SK-N-SH treated with all-trans-retinoic acid at 6 μM for 48 hours (cell line): ENCODE results near the gene RAD51B.

Experiments used
- ATAC-seq: fragments of 200-7000 bp; cut with Tn5 transposase; 3 replicates; pipeline ENCODE4 v1.9.1; 2020; ENCODE audit warnings: mild to moderate bottlenecking, moderate library complexity
- ARNTL ChIP-seq: fragments of 450-650 bp; formaldehyde crosslinking; IDR thresholded peaks from 2 replicates; pipeline ENCODE4 v1.5.0; 2020; ENCODE audit warnings: low read depth, mild to moderate bottlenecking, moderate library complexity, borderline replicate concordance
- BACH2 ChIP-seq: fragments of 250-450 bp; sonication (Bioruptor Pico); IDR thresholded peaks from 2 replicates; pipeline ENCODE4 v1.9.0; 2021; ENCODE audit warnings: mild to moderate bottlenecking, borderline replicate concordance
- CREB5 ChIP-seq: fragments of 250-450 bp; sonication (Bioruptor Pico); IDR thresholded peaks from 2 replicates; pipeline ENCODE4 v1.5.1; 2020; ENCODE audit warnings: low read depth, mild to moderate bottlenecking, moderate library complexity
- CSDC2 ChIP-seq: fragments of 250-450 bp; sonication (Bioruptor Pico); IDR thresholded peaks from 2 replicates; pipeline ENCODE4 v1.5.0; 2020; ENCODE audit warnings: mild to moderate bottlenecking, moderate library complexity
- GLIS3 ChIP-seq: fragments of 250-450 bp; sonication (Bioruptor Pico); IDR thresholded peaks from 2 replicates; pipeline ENCODE4 v1.5.0; 2020; ENCODE audit warnings: mild to moderate bottlenecking, moderate library complexity
- ISL1 ChIP-seq: fragments of 250-450 bp; sonication (Bioruptor Pico); IDR thresholded peaks from 2 replicates; pipeline ENCODE4 v2.1.2; 2022; ENCODE audit warnings: mild to moderate bottlenecking, moderate library complexity
- OSR1 ChIP-seq: fragments of 250-450 bp; sonication (Bioruptor Pico); IDR thresholded peaks from 2 replicates; pipeline ENCODE4 v1.8.0; 2022; ENCODE audit warnings: moderate library complexity, mild to moderate bottlenecking, inconsistent platforms
- POU6F1 ChIP-seq: fragments of 250-450 bp; sonication (Bioruptor Pico); IDR thresholded peaks from 2 replicates; pipeline ENCODE4 v1.8.0; 2021; ENCODE audit warnings: low read depth, mild to moderate bottlenecking, moderate library complexity, borderline replicate concordance
- RARB ChIP-seq: fragments of 250-450 bp; sonication (Bioruptor Pico); IDR thresholded peaks from 2 replicates; pipeline ENCODE4 v1.8.0; 2021; ENCODE audit warnings: mild to moderate bottlenecking, moderate library complexity
- SNAI2 ChIP-seq: fragments of 250-450 bp; sonication (Bioruptor Pico); IDR thresholded peaks from 2 replicates; pipeline ENCODE4 v1.5.0; 2020; ENCODE audit warnings: mild to moderate bottlenecking, moderate library complexity
- TCF4 ChIP-seq: fragments of 250-450 bp; sonication (Bioruptor Pico); IDR thresholded peaks from 2 replicates; pipeline ENCODE4 v1.8.0; 2021; ENCODE audit warnings: mild to moderate bottlenecking, moderate library complexity, borderline replicate concordance
- TOX ChIP-seq: fragments of 250-450 bp; sonication (Bioruptor Pico); IDR thresholded peaks from 2 replicates; pipeline ENCODE4 v1.8.0; 2021; ENCODE audit warnings: mild to moderate bottlenecking, moderate library complexity, borderline replicate concordance
- TSHZ2 ChIP-seq: fragments of 250-450 bp; sonication (Bioruptor Pico); IDR thresholded peaks from 2 replicates; pipeline ENCODE4 v1.5.0; 2020; ENCODE audit warnings: mild to moderate bottlenecking, moderate library complexity
- ZFP3 ChIP-seq: fragments of 250-450 bp; sonication (Bioruptor Pico); IDR thresholded peaks from 2 replicates; pipeline ENCODE4 v1.5.0; 2020; ENCODE audit warnings: mild to moderate bottlenecking, moderate library complexity
- ZNF565 ChIP-seq: fragments of 450-650 bp; formaldehyde crosslinking; conservative IDR thresholded peaks from 2 replicates; pipeline ENCODE4 v1.5.0; 2020; ENCODE audit warnings: low read depth, mild to moderate bottlenecking, moderate library complexity
- ZNF70 ChIP-seq: fragments of 450-650 bp; formaldehyde crosslinking; IDR thresholded peaks from 2 replicates; pipeline ENCODE4 v1.5.0; 2020; ENCODE audit warnings: mild to moderate bottlenecking, moderate library complexity
- ZNF8 ChIP-seq: fragments of 450-650 bp; formaldehyde crosslinking; IDR thresholded peaks from 2 replicates; pipeline ENCODE4 v1.5.0; 2020; ENCODE audit warnings: mild to moderate bottlenecking, moderate library complexity

The RAD51B gene

GRCh38 chr14:67835596-67835995 lies 16.0 kb downstream of the RAD51B start:
- TF ChIP-seq BACH2 = no peak
- no peak for TF ChIP-seq ZNF565
- no peak for ATAC-seq

GRCh38 chr14:67837011-67837624 lies 17.5 kb downstream of the RAD51B start:
- no peak for TF ChIP-seq ZFP3 (CRISPR knock-in tag)
- TF ChIP-seq ARNTL (CRISPR knock-in tag) = no peak
- no peak for TF ChIP-seq ZNF565
- TF ChIP-seq CREB5 = no peak
- TF ChIP-seq OSR1 (CRISPR knock-in tag) = no peak
- no peak for TF ChIP-seq TCF4 (CRISPR knock-in tag)
- no peak for TF ChIP-seq POU6F1 (CRISPR knock-in tag)
- TF ChIP-seq TOX = no peak
- TF ChIP-seq ZNF70 (CRISPR knock-in tag) = no peak
- no peak for TF ChIP-seq GLIS3 (CRISPR knock-in tag)
- TF ChIP-seq RARB = no peak
- no peak for TF ChIP-seq TSHZ2
- peak; percentile 63 for ATAC-seq

- no peak for ATAC-seq
- TF ChIP-seq ZNF8 (CRISPR knock-in tag) (no peak), ZNF565 (no peak), GLIS3 (CRISPR knock-in tag) (no peak), ARNTL (CRISPR knock-in tag) (no peak), POU6F1 (CRISPR knock-in tag) (no peak)
These were observed 26.5 kb downstream of the RAD51B start for GRCh38 chr14:67846029-67846610.

GRCh38 chr14:67850066-67850830 lies 30.7 kb downstream of the RAD51B start:
- TF ChIP-seq ISL1 (CRISPR knock-in tag) = no peak
- TF ChIP-seq CREB5 = no peak
- no peak for TF ChIP-seq CSDC2 (CRISPR knock-in tag)
- no peak for TF ChIP-seq SNAI2
- TF ChIP-seq, all 23 proteins: peak for 0

More at GRCh38 chr14:67850066-67850830, 30.7 kb downstream of the RAD51B start:
- no peak for ATAC-seq
